Choroid plexus epithelial cell (primary cell): ENCODE measurements around the gene IGF2.

Experiments
- DNase-seq: peaks from one replicate; pipeline ENCODE4 v3.0.0-alpha.2; 2010; ENCODE audit warnings: low read depth
- H3K4me3 ChIP-seq: 2 replicates; pipeline ENCODE4 v1.5.1; 2011; ENCODE audit warnings: low read depth, mild to moderate bottlenecking, control low read depth, low read length, moderate library complexity
- CTCF ChIP-seq: conservative IDR thresholded peaks from 2 replicates; pipeline ENCODE4 v1.5.1; 2011; ENCODE audit warnings: low read depth, mild to moderate bottlenecking, control low read depth, inconsistent platforms, low read length, moderate library complexity

Gene IGF2

GRCh38 chr11:2113776-2114175 is 25.4 kb downstream of the IGF2 start:
- TF ChIP-seq CTCF: no peak
- no peak for DNase-seq
- H3K4me3 ChIP-seq: no peak overlapping the region

- no peak for TF ChIP-seq CTCF
- H3K4me3 ChIP-seq: no peak overlapping the region
- DNase-seq: no peak
Observed at GRCh38 chr11:2110521-2110920, 28.7 kb downstream of the IGF2 start.

GRCh38 chr11:2109541-2110019 is 29.6 kb downstream of the IGF2 start:
- DNase-seq: peak; percentile 47
- peak; percentile 33 for TF ChIP-seq CTCF
- no peak overlapping the region for H3K4me3 ChIP-seq

GRCh38 chr11:2108675-2109491 is 30.3 kb downstream of the IGF2 start:
- TF ChIP-seq CTCF: no peak
- no peak overlapping the region for H3K4me3 ChIP-seq
- DNase-seq: no peak

GRCh38 chr11:2107941-2108630 is 31.1 kb downstream of the IGF2 start:
- no peak for DNase-seq
- H3K4me3 ChIP-seq: no peak overlapping the region
- TF ChIP-seq CTCF: no peak

- no peak for DNase-seq
- H3K4me3 ChIP-seq: no peak overlapping the region
- no peak for TF ChIP-seq CTCF
Observed at GRCh38 chr11:2107521-2107920, 31.7 kb downstream of the IGF2 start.
